GM19193 (cell line): ENCODE results near the gene IGIP.

Experiments
- POLR2A ChIP-seq: IDR thresholded peaks from 4 replicates; pipeline ENCODE4 v1.6.1; 2011; ENCODE audit not compliant: insufficient read depth, insufficient read length; ENCODE audit errors: extremely low read depth

The IGIP gene

GRCh38 chr5:140162275-140162674 lies 36.5 kb downstream of the IGIP start:
- no peak for TF ChIP-seq POLR2A

- no peak for TF ChIP-seq POLR2A
Measured at GRCh38 chr5:140162781-140163180, 37.0 kb downstream of the IGIP start.

- TF ChIP-seq POLR2A = no peak
Measured at GRCh38 chr5:140165101-140165922, 39.6 kb downstream of the IGIP start.

GRCh38 chr5:140165923-140166270 lies 40.2 kb downstream of the IGIP start:
- TF ChIP-seq POLR2A = no peak

GRCh38 chr5:140166911-140167310 lies 41.2 kb downstream of the IGIP start:
- TF ChIP-seq POLR2A = no peak

GRCh38 chr5:140168371-140168770 lies 42.6 kb downstream of the IGIP start:
- TF ChIP-seq POLR2A = no peak

- no peak for TF ChIP-seq POLR2A
Measured at GRCh38 chr5:140169410-140169809, 43.7 kb downstream of the IGIP start.

- TF ChIP-seq POLR2A = no peak
Measured at GRCh38 chr5:140172483-140172882, 46.7 kb downstream of the IGIP start.

- TF ChIP-seq POLR2A = no peak
Measured at GRCh38 chr5:140174014-140174413, 48.3 kb downstream of the IGIP start.

GRCh38 chr5:140174465-140175366 lies 49.0 kb downstream of the IGIP start, which contains the start of gene CYSTM1:
TSS of gene CYSTM1 (plus strand) at chr5:140175188. CDS start at chr5:140194466, 19,278 bp downstream.
- TF ChIP-seq POLR2A = peak; percentile 87

- TF ChIP-seq POLR2A = no peak
Measured at GRCh38 chr5:140175367-140176030, 49.8 kb downstream of the IGIP start.

GRCh38 chr5:140176031-140176387 lies 50.3 kb downstream of the IGIP start:
- TF ChIP-seq POLR2A = no peak

- no peak for TF ChIP-seq POLR2A
Measured at GRCh38 chr5:140178086-140178410, 52.3 kb downstream of the IGIP start.

GRCh38 chr5:140178482-140179116 lies 52.9 kb downstream of the IGIP start:
- no peak for TF ChIP-seq POLR2A
